PC-3 (cell line): ENCODE results near the gene TCEAL9. TPM values are rescaled to one million over a fixed set of nuclear protein-coding genes. Genes with fewer than 3 reads are reported as not detected.
"Not testable (repeated sequence)": the region's sequence is repeated elsewhere in the genome, so short reads cannot be mapped to it uniquely, and the experiment has no call there.

Experiments used
- ATAC-seq: fragments of 200-7000 bp; cut with Tn5 transposase; 2 replicates; pipeline ENCODE4 v1.9.1; 2020; ENCODE audit warnings: mild to moderate bottlenecking, moderate library complexity
- BruUV-seq: library from RNA; stranded (reverse); fragments of 400-500 nt; replicated peaks from 2 replicates; lab custom pipeline; 2021; lab: Mats Ljungman, UMichigan
- CTCF ChIA-PET: fragments of 300-600 bp; sonication (Branson Sonifier 250); formaldehyde crosslinking; loops from one replicate; lab custom pipeline; 2022; ENCODE audit warnings: antibody characterized with exemption; lab: Charles Lee
- POLR2A ChIA-PET: fragments of 300-600 bp; sonication (Branson Sonifier 250); formaldehyde crosslinking; loops from one replicate; lab custom pipeline; 2022; ENCODE audit warnings: antibody characterized with exemption; ENCODE audit not compliant: unreplicated experiment; lab: Charles Lee
- DNase-seq: peaks from one replicate; pipeline ENCODE4 v3.0.0-alpha.2; 2015
- H2AFZ ChIP-seq: fragments of 300-600 bp; sonication (generic); 2 replicates; pipeline ENCODE4 v1.6.0; 2016; ENCODE audit warnings: antibody characterized with exemption, low read length
- H3F3A ChIP-seq: fragments of 300-600 bp; sonication (generic); one replicate; pipeline ENCODE4 v1.6.0; 2017; ENCODE audit warnings: antibody characterized with exemption, low read length, control low read depth, mild to moderate bottlenecking; ENCODE audit not compliant: unreplicated experiment
- H3K27ac ChIP-seq: fragments of 300-600 bp; sonication (generic); 2 replicates; pipeline ENCODE4 v1.5.1; 2016; ENCODE audit warnings: mild to moderate bottlenecking, low read length
- H3K27me3 ChIP-seq: fragments of 300-600 bp; sonication (generic); 2 replicates; pipeline ENCODE4 v1.6.1; 2016; ENCODE audit warnings: low read length, mixed read lengths
- H3K36me3 ChIP-seq: fragments of 300-600 bp; sonication (generic); 2 replicates; pipeline ENCODE4 v1.6.1; 2016; ENCODE audit warnings: low read depth, mixed run types, low read length, mixed read lengths
- H3K4me1 ChIP-seq: fragments of 300-600 bp; sonication (generic); 2 replicates; pipeline ENCODE4 v1.5.1; 2016; ENCODE audit warnings: low read length; ENCODE audit not compliant: insufficient read depth
- H3K4me2 ChIP-seq: fragments of 300-600 bp; sonication (generic); 2 replicates; pipeline ENCODE4 v1.6.0; 2016; ENCODE audit warnings: low read length
- H3K4me3 ChIP-seq: fragments of 300-600 bp; sonication (generic); 2 replicates; pipeline ENCODE4 v1.5.1; 2016; ENCODE audit warnings: mild to moderate bottlenecking, low read length, mixed read lengths
- H3K79me2 ChIP-seq: fragments of 300-600 bp; sonication (generic); 2 replicates; pipeline ENCODE4 v1.6.1; 2017; ENCODE audit warnings: low read length, mixed read lengths
- H3K9ac ChIP-seq: fragments of 300-600 bp; sonication (generic); 2 replicates; pipeline ENCODE4 v1.6.0; 2016; ENCODE audit warnings: mild to moderate bottlenecking, low read length
- H3K9me2 ChIP-seq: fragments of 300-600 bp; sonication (generic); replicated peaks from 2 replicates; pipeline ENCODE4 v1.6.1; 2016; ENCODE audit warnings: mixed run types, low read length, mixed read lengths
- H3K9me3 ChIP-seq: fragments of 300-600 bp; sonication (generic); 2 replicates; pipeline ENCODE4 v1.6.1; 2016; ENCODE audit warnings: low read length, mixed read lengths
- H4K20me1 ChIP-seq: fragments of 300-600 bp; sonication (generic); 2 replicates; pipeline ENCODE4 v1.6.1; 2016; ENCODE audit warnings: low read length, mixed read lengths
- CTCF ChIP-seq: fragments of 300-600 bp; sonication (generic); conservative IDR thresholded peaks from 2 replicates; pipeline ENCODE4 v1.5.1; 2017; ENCODE audit warnings: antibody characterized with exemption, low read depth, mild to moderate bottlenecking, low read length
- EZH2 ChIP-seq: fragments of 300-600 bp; sonication (generic); IDR thresholded peaks from one replicate; pipeline ENCODE4 v1.6.1; 2017; ENCODE audit warnings: antibody characterized with exemption, mild to moderate bottlenecking, low read length; ENCODE audit not compliant: unreplicated experiment
- EZH2phosphoT487 ChIP-seq: fragments of 300-600 bp; sonication (generic); IDR thresholded peaks from 2 replicates; pipeline ENCODE4 v1.6.1; 2018; ENCODE audit warnings: mild to moderate bottlenecking, antibody characterized with exemption, low read length, borderline replicate concordance
- intact Hi-C: fragments of 100-400 bp; cut with micrococcal nuclease; formaldehyde crosslinking; loops from 2 replicates; pipeline ENCODE4 v1.9.0; 2023
- total RNA-seq: library from RNA; depleted of rRNA; stranded (reverse); fragments of >200 nt; gene quantifications from 2 replicates; pipeline ENCODE4 v1.2.3, GENCODE V29; 2014

TCEAL9 gene
- total RNA-seq, 1 experiment from 2014 or later = 23.0 TPM

- no peaks in the 10 kb centered on the region for H3K9me2 ChIP-seq
- no peak for DNase-seq
- no peak for ATAC-seq
- BruUV-seq = no TSS peak
- POLR2A ChIA-PET = no interaction called here
- no peaks in the 10 kb centered on the region for H4K20me1 ChIP-seq
- peaks cover 6% of the 10 kb centered on the region for H3K4me1 ChIP-seq
- H3K9ac ChIP-seq = no peak overlapping the region
- TF ChIP-seq EZH2 (no peak), EZH2phosphoT487 (no peak), CTCF (no peak)
- H3K27ac ChIP-seq = no peak overlapping the region
- H3K4me3 ChIP-seq = no peak overlapping the region
- H3K79me2 ChIP-seq = peaks cover 9% of the 10 kb centered on the region
- H3K27me3 ChIP-seq = no peaks in the 10 kb centered on the region
- intact Hi-C loops = no loop called here
- no peak overlapping the region for H2AFZ ChIP-seq
- no peaks in the 10 kb centered on the region for H3K36me3 ChIP-seq
- CTCF ChIA-PET = no interaction called here
- no peaks in the 10 kb centered on the region for H3F3A ChIP-seq
- no peaks in the 10 kb centered on the region for H3K9me3 ChIP-seq
- H3K4me2 ChIP-seq = no peak overlapping the region
Measured at GRCh38 chrX:103378990-103379389, 22.7 kb downstream of the TCEAL9 start.

- Histone ChIP-seq H3K9ac (no peak overlapping the region), H3F3A (no peaks in the 10 kb centered on the region), H3K4me2 (no peak overlapping the region), H3K4me1 (no peaks in the 10 kb centered on the region), H2AFZ (no peak overlapping the region), H3K9me2 (no peaks in the 10 kb centered on the region), H3K9me3 (no peaks in the 10 kb centered on the region), H3K36me3 (no peaks in the 10 kb centered on the region), H4K20me1 (no peaks in the 10 kb centered on the region), H3K4me3 (no peak overlapping the region), H3K27me3 (no peaks in the 10 kb centered on the region), H3K79me2 (no peaks in the 10 kb centered on the region), H3K27ac (no peak overlapping the region)
- CTCF ChIA-PET = no interaction called here
- intact Hi-C loops = no loop called here
- no TSS peak for BruUV-seq
- ATAC-seq (no peak), DNase-seq (no peak)
- POLR2A ChIA-PET = no interaction called here
- TF ChIP-seq EZH2 (no peak), CTCF (no peak), EZH2phosphoT487 (no peak)
Measured at GRCh38 chrX:103382877-103383276, 26.6 kb downstream of the TCEAL9 start.

- POLR2A ChIA-PET = interaction anchor here (0.6 kb wide), 1 partner anchor 29 kb away, joined by 3 read pairs; the partner anchor contains the start of gene TCEAL9
- TF ChIP-seq EZH2phosphoT487 (no peak), CTCF (no peak)
- H3K36me3 ChIP-seq = no peaks in the 10 kb centered on the region
- no peak overlapping the region for H2AFZ ChIP-seq
- no peak overlapping the region for H3K27ac ChIP-seq
- H3K9ac ChIP-seq = no peak overlapping the region
- no peak for DNase-seq
- no peaks in the 10 kb centered on the region for H4K20me1 ChIP-seq
- H3K9me3 ChIP-seq = no peaks in the 10 kb centered on the region
- no peaks in the 10 kb centered on the region for H3F3A ChIP-seq
- H3K79me2 ChIP-seq = no peaks in the 10 kb centered on the region
- H3K27me3 ChIP-seq = no peaks in the 10 kb centered on the region
- CTCF ChIA-PET = no interaction called here
- H3K9me2 ChIP-seq = no peaks in the 10 kb centered on the region
- no peak overlapping the region for H3K4me2 ChIP-seq
- intact Hi-C loops = no loop called here
- BruUV-seq = no TSS peak
- ATAC-seq = no peak
- H3K4me1 ChIP-seq = no peaks in the 10 kb centered on the region
- no peak overlapping the region for H3K4me3 ChIP-seq
Measured at GRCh38 chrX:103384672-103385071, 28.4 kb downstream of the TCEAL9 start.

- H3K27ac ChIP-seq, H2AFZ ChIP-seq, H3K79me2 ChIP-seq, ATAC-seq, H3K4me3 ChIP-seq, H3K4me1 ChIP-seq, H3F3A ChIP-seq, CTCF ChIA-PET, H3K9me2 ChIP-seq, DNase-seq, H3K9ac ChIP-seq, H4K20me1 ChIP-seq, H3K9me3 ChIP-seq, BruUV-seq, intact Hi-C loops, H3K4me2 ChIP-seq, H3K36me3 ChIP-seq, H3K27me3 ChIP-seq: not testable (repeated sequence)
- POLR2A ChIA-PET = interaction anchor here (0.7 kb wide), 1 partner anchor 196 kb away, joined by 7 read pairs; no protein-coding TSS in a partner anchor
Measured at GRCh38 chrX:103385283-103385830, 29.1 kb downstream of the TCEAL9 start.
